ENCODE results near the gene TRPC6.
"Not testable (repeated sequence)": the region's sequence is repeated elsewhere in the genome, so short reads cannot be mapped to it uniquely, and the experiment has no call there.

TRPC6 gene

DNA sequence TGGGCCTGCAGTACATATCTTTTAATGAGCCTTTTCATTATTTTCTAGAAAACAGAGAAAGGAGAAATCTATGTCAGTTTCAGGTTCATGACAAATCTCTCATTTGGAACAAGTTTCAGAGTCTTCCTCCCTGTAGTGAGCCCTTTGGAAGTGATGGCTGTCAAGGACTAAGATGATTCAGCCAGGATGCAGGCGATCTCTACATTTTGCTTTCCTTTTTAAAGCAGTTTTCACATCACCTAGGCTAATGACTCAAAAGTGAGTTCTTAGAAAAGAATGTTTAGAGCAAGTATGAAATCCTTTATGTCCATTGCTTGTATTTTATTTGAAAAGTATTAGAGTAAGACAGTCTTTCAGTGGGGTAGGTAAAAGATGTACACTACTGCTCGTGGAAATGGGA is 130.1 kb downstream of the TRPC6 start:
- no peak for DNase-seq (ENCODE audit: low read depth, low spot score)

DNA sequence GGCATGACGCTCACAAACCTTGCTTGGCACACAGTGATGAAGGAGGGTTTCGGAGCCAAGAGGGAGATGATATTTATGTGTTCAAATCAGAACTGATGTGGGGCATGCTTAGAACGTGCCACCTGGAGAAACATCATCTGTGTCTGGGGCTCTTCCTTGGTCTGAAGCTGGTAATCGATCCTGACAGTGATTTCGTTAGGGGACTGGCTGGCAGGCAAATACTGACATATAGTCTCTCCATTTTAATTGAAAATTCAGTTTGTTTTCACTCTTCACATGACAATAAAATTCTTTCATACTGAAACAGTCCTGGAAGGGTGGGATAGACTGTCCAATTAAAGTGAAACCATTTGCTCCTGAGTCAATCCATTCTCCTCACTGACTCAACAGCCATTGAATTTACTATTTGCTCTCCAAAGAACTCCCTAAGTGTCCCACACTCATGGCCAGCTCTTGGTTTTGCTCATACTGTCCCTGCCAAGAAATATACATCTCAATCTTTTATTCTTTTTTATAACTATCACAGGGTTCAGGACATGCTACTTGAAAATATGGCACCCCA is 134.8 kb downstream of the TRPC6 start:
- no peak for DNase-seq (ENCODE audit: low read depth, low spot score)

DNA sequence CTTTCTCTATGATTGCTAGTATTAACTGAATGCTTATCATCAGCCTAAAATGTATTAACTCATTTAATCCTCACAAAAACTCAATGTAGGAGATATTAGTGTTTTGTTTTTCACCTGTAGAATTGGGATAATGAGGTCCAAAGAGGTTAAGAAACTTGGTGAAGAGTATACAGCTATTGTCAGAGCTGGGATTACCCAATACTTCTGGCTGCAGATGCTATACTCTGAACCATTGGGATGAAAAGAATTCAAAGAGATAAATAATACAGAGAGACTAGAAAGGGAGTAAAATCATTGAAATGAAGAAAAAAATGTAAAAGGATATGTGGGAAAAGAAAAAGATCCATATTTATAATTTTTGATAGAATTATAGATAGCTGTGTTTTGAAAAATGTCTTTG is 137.1 kb downstream of the TRPC6 start:
- DNase-seq (ENCODE audit: low read depth, low spot score) = no peak

DNA sequence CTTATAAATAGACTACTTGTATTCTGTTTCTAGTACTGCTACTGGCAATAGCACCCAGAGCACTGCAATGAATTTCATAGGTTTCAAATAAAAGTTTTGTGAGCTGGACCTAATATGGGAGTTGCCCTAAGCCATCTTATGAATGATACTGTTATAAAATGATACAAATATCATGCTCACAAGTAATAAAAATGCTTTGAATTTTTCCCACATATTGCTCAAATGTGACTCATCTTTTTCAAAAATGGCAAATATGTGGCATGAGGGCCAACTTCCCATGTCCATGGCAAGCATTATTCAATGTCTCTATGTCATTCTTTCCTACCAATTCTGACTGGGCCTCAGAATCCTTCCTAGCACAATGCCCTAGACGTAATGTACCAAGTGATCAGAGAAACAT is 137.6 kb downstream of the TRPC6 start:
- no peak for DNase-seq (ENCODE audit: low read depth, low spot score)

DNA sequence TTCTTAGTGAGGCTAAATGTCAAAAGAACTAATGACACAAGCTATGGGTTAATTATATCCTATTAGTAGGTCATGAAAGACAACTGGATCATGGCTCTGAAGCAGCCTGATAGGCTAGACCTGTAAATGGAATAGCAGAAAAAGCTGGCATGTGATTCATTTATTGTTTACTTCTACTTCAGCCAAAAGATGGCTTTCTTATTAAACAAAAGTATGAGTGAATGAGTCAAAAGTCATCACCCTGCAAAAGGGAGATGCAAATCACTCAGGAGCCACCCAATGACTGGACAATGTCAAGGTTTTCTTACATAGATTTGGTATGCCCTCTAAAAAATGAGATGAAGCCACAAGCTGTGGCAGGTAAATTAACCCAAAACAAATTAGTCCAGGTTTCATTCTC is 138.0 kb downstream of the TRPC6 start:
- no peak for DNase-seq (ENCODE audit: low read depth, low spot score)

DNA sequence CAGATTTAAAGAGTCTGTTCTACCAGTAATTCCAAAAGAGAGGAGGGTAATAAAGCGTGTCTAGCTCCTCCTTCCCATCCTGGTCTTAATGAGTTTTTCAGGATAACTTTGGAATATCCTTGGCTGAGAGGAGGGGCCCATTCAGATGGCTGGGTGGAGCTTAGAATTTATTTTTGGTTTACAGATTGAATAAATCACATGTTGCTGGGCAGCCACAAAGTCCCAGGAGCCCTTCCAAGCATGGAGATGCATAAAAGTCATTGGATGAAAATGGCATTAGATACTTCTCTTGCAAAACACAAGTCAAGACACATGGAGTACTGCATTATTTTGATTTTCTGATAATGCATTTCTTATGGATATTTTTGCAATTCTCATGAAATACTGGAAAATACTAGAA is 139.0 kb downstream of the TRPC6 start:
- no peak for DNase-seq (ENCODE audit: low read depth, low spot score)

DNA sequence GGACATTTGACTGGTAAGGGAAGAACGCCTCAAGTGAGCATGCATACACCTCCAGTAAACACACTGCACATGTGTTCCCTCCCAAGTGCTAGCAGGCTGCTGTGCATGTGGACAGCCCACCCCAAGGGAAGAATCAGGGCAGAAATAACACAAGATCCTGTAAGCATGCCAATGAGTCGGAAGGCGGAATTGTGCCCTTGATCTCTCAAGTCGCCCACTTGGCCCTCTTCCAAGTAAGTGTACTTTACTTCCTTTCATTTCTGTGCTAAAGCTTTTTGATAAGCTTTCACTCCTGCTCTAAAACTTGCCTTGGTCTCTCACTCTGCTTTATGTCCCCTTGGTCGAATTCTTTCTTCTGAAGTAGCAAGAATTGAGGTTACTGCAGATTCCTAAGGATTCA is 139.6 kb downstream of the TRPC6 start:
- no peak for DNase-seq (ENCODE audit: low read depth, low spot score)

DNA sequence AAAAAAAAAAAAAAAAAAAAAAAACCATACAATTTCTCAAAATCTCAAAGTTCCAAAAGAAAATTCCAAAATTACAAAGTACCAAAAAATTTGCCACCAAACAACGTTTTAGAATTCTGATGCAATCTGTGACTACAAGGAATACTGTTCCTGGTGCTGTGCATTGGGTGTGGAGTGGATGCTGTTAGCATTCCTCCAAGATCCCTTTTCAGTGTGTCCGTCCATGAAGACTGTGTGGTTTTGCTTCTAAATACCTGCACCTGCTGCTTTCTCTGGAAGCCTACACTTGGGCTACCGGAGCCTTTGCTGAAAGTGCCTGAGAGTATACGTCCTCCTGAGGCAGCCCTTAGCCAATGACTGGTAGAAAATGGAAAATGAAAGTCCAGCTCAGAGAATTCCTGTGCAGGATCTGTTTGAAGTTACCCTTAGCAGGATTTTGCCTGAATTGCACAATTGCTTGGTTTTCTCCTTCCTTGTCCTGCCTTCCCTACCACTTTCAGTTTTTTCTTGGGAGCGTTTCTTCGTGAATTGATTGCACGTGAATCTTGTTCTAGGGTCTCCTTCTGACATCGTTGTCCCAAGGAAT is 140.8 kb downstream of the TRPC6 start:
- DNase-seq (ENCODE audit: low read depth, low spot score) = no peak

DNA sequence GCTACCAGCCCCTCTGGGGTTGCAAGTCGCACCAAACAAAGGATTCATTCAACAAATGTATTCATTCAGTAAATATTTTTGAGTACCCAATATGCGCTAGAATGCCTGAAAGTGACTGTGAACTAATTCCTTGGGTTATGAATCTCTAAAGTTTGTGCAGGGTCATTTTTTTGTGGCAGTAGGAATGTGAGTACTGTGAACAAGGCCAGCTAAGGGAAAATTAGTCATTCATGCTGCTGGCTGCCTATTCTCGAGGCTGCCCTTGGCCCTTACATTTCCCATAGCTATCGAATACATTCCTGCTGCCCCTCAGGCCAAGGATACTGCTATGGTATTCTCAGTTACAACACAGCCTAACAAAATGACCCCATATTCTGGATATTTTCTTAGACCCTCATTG is 141.6 kb downstream of the TRPC6 start:
- DNase-seq (ENCODE audit: low read depth, low spot score) = no peak

DNA sequence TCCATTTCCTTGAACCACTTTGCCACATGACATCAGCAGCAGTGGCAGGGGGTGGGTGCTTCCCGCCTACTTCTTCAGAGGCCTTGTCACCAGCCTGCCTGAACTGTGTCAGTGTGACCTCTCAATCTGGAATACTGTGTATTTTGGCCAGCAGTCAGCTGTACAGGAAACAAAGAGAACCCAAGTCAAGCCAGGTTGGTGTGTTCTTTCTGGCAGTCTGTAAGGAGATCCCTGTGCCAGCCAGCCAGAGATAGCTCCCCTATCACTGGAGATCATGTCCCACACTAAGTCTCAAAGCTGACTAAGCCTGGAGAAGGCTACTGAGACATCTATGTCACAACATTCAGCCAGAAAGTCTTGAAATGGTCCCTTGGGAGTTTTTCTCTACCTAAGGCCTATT is 142.1 kb downstream of the TRPC6 start:
- DNase-seq (ENCODE audit: low read depth, low spot score) = no peak

DNA sequence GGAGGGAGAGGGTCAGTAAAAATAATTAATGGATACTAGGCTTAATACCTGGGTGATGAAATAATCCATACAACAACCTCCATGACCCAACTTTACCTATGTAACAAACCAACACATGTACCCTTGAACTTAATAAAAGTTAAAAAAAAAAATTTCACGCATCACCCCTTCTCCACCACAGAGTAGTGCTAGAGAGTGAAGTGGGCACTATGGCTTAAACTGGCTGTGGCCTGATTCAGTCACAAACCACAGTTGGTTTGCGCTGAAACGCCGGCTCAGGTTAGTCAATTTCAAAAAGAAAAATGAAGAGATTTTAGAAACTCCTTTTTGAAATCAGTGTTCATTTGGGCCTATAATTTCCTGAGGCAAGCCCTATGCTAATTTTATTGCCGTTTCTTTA is 144.3 kb downstream of the TRPC6 start:
- DNase-seq (ENCODE audit: low read depth, low spot score) = no peak

DNA sequence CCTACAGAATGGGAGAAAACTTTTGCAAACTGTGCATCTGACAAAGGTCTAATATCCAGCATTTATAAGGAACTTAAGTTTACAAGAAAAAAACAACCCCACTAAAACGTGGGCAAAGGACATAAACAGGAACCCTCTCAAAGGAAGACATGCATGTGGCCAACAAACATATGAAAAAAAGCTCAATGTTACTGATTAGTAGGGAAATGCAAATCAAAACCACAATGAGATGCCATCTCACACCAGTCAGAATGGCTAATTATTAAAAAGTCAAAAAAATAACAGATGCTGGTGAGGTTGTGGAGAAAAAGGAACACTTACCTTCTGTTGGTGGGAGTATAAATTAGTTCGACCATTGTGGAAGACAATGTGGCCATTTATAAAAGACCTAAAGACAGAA is 145.1 kb downstream of the TRPC6 start:
- not testable (repeated sequence) for DNase-seq (ENCODE audit: low read depth, low spot score)

DNA sequence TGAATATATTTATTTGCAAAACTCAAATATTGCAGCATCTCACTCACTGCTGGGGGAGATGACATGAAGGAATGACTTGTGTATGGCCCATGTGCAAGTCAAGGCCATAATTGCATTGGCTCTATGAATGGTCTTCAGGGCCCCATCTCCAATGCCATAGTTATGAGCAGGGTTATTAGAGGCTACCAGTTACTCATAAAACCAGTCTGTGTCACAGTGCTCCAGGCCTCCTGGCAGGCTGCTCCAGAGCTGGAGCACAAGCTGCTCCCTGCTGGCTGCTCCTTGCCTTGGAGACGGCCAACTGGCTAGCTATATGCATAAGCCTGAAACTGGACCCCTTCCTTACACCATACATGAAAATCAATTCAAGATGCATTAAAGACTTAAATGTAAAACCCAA is 145.7 kb downstream of the TRPC6 start:
- no peak for DNase-seq (ENCODE audit: low read depth, low spot score)

DNA sequence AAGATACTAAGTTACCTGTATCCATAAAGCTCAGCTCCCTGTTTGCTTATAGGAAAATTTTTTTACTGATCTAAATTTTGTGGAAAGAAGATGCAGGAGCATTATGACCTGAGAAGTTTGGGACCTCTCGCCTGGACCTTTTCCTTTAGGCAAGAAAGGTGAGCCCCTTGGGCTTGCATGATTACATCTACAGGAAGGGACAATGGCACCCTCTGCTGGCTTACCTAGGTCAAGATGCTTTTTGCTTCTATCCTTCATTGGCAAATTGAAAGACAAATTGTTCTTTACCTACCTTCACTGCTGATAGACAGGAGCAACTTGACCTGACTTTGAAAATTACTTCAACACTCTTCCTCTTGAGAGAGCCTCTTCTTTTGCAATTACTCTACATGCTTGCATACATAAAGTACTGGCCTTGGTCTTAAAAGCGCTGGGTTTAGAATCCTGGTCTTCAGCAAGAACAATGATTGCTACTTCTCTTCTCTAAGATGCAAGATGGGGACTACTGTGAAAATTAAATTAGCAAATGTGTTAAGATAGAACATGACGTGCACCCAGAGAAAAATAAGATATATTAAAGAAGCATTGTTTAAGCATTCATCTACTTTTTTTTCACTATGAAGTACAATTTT is 147.2 kb downstream of the TRPC6 start:
- DNase-seq (ENCODE audit: low read depth, low spot score) = peak; percentile 38

DNA sequence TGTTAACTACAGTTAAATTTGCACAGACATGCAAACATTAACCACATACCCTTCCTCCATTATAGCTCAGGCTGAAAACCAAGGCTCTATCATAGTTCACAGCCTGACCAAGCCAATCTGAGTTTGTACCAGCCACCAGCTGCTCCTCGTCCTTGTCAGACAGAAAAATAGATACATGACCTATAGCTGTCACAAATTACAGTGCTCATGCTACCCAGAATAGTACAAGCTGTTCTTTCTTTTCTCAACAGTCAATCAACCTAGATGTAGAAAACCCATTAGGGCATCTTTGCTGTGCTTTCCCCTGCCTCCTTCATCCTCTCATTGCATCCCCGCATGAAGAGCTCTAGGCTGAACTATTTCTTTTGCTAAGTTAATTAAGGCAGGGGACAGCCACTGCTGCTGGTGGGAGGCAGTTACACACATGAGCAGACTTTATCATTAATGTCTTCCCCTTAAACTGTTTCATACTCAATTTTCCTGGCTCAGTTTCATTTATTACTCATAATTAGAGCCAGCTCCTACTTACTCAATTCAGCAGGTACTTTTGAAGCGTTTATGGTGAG is 148.3 kb downstream of the TRPC6 start:
- DNase-seq (ENCODE audit: low read depth, low spot score) = no peak

DNA sequence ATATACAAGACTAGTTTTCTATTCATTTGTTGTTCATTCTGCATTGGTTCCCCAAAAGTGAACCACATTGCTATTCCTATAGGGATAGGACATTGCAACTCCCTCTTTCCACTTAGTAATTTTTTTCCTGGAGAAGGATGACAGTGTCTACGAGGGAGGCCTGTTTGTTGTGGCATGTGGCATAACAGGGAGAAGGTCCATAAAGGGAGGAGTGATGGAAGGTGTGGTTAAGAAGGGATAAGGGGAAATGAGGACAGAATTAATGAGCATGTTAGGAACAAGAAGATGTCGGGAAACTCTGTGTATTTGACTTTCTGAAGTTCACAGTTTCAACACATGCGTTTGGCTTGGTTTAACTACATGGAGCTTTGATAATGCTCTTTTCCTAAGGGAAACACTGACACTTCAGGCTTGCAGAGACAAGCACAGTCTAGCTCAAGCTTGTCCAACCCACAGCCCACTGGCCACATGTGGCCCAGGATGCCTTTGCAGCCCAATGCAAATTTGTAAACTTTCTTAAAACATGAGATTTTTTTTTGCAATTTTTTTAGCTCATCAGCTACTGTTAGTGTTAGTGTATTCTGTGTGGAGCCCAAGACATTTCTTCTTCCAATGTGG is 149.7 kb downstream of the TRPC6 start:
- DNase-seq (ENCODE audit: low read depth, low spot score) = no peak

DNA sequence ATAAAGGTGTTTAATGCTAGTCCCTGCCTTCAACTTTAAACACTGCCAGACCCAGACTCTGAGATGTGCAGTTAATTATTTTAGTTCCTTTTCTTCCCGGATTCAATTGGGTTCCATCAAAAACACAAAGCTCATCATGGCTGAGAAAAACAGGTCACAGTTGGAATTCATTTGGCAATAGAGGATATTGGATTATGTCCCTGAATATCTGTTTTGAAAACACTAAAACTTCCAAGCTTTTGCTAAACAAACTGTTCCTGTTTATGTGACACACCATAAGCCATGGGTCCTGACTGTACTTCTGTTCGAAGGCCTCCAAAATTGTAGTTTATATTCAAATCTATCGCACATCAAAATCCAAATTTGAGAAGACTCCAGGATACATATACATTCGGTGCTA is 150.7 kb downstream of the TRPC6 start:
- no peak for DNase-seq (ENCODE audit: low read depth, low spot score)

DNA sequence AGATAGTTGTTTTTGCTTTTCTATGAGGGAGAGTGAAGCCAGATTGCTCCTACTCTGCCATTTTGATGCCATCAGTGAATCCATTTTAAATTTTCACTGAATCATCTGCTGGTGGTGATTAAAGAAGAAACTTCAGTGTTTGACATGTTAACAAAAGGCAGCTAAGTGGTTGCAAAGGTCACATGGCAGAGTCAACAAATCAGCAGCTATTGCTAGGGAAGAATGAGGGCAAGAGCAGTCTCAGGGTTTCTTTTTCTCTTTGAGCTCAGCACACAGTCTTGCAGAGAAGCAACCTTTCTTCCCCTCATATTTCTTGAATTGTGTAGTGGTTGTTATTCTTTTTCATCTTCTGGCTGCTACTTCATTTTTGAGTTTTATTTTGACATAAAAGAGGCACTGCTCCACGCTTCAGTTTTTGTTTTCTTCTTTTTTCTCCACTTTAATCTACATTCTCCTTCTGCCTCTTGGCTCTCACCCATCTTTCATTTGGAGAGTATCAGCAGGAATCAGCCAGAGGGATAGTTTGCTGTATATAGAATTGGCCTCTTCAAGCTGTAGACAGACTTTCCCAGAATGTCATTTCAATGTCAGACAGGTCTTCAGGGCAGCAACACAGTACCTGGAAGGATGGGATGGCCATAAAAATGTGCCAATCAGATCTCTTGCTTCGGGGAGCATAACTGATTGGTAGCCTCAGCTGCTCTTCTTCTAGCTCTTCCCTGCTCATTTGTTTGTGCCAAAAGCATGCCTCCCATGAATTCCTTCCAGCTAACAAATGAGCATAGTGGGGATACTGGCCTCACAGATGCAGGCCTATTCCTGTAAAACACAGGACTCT is 153.9 kb downstream of the TRPC6 start:
- peak; percentile 17 for DNase-seq (ENCODE audit: low read depth, low spot score)

DNA sequence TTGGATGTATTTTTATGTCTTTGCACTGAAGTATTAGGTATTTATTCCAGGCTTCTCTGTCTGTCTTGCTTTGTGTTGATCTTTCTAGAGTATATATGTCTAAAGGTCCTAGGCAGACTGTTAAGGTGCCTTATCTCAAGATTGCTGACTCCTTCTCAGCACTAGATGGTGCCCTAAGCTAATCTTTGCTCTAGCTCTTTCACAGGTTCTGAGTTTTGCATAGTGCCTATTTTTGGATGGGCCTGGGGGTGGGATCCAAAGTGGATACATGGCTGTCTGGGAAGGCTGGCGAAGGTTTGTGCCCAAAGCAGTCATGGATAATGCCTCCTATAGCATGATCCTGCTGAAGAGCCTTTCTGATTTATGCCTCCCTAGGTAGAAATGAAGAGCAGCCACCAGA is 154.9 kb downstream of the TRPC6 start:
- peak; percentile 55 for DNase-seq (ENCODE audit: low read depth, low spot score)

DNA sequence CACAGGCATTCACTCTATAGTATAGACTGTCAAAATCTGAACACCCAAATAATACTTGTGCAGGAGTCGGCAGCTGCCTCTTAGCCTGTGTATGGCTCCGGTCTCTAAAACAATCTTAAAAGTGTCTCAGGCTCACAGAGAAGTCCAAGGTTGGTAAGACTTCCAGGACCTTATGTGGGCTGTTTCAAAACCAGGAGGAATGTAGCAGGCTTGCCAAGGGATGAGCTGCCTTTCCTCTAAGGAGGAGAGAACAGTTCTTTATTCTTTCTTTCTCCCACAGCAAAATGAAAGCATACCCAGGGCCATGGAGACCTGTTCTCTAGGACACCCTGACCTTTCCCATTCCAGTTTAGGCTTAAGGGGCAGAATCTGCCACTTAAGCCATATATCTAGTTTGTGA is 176.5 kb downstream of the TRPC6 start:
- no peak for DNase-seq (ENCODE audit: low read depth, low spot score)
